ENCODE data around the gene REC114. TPM values are rescaled to one million over a fixed set of nuclear protein-coding genes. Genes with fewer than 3 reads are reported as not detected.
"Not testable (repeated sequence)": the region's sequence is repeated elsewhere in the genome, so short reads cannot be mapped to it uniquely, and the experiment has no call there.

The REC114 gene
- total RNA-seq, 1 donor from 2014 or later = not detected

DNA sequence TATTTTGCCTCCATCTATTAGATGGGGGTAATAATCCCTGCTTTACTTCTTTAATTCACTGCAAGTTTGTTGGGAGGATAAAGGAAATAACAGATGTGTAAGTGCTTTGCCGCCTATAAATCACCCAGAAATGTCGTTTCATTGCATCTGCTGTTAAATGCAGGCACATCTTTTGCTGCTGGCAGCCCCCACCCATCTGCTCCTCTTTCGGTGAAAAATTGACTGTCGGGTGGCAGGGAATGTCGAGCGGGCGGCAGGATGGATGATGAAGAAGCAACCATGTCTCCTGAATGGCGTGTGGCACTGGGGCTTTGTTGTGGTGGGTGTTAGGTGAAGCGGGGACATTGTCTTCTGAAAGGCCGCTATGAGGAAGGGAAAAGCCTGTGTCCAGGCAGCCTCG, 543 bp upstream of the REC114 start:
- H3K27me3 Mint-ChIP-seq (ENCODE audit: low read depth) = peaks cover 35% of the 10 kb centered on the region
- no peak overlapping the region for H3K27ac Mint-ChIP-seq (ENCODE audit: unreplicated experiment)
- H3K9me3 Mint-ChIP-seq = no peaks in the 10 kb centered on the region
- TF ChIP-seq, protein P1, sequence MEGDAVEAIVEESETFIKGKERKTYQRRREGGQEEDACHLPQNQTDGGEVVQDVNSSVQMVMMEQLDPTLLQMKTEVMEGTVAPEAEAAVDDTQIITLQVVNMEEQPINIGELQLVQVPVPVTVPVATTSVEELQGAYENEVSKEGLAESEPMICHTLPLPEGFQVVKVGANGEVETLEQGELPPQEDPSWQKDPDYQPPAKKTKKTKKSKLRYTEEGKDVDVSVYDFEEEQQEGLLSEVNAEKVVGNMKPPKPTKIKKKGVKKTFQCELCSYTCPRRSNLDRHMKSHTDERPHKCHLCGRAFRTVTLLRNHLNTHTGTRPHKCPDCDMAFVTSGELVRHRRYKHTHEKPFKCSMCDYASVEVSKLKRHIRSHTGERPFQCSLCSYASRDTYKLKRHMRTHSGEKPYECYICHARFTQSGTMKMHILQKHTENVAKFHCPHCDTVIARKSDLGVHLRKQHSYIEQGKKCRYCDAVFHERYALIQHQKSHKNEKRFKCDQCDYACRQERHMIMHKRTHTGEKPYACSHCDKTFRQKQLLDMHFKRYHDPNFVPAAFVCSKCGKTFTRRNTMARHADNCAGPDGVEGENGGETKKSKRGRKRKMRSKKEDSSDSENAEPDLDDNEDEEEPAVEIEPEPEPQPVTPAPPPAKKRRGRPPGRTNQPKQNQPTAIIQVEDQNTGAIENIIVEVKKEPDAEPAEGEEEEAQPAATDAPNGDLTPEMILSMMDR (conservative IDR thresholded peaks at IDR 0.05) = no peak
- no peaks in the 10 kb centered on the region for H3K36me3 Mint-ChIP-seq (ENCODE audit: low read depth)
- no peak for DNase-seq (ENCODE audit: low read depth, low spot score)
- H3K4me3 Mint-ChIP-seq = no peak overlapping the region
- H3K4me1 Mint-ChIP-seq = no peaks in the 10 kb centered on the region

DNA sequence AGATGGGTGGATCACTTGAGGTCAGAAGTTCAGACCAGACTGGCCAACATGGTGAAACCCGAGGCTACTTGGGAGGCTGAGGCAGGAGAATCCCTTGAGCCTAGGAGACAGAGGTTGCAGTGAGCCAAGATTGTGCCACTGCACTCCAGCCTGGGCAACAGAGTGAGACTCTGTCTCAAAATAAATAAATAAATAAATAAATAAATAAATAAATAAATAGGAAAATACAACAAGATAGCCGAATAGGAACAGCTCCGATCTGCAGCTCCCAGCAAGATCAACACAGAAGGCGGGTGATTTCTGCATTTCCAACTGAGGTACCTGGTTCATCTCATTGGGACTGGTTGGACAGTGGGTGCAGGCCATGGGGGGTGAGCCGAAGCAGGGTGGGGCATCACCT, 4.5 kb downstream of the REC114 start:
- H3K4me1 Mint-ChIP-seq; H3K27ac Mint-ChIP-seq (ENCODE audit: unreplicated experiment); DNase-seq (ENCODE audit: low read depth, low spot score); H3K36me3 Mint-ChIP-seq (ENCODE audit: low read depth); H3K4me3 Mint-ChIP-seq: not testable (repeated sequence)
- H3K9me3 Mint-ChIP-seq = peaks cover 13% of the 10 kb centered on the region
- peaks cover 45% of the 10 kb centered on the region for H3K27me3 Mint-ChIP-seq (ENCODE audit: low read depth)

DNA sequence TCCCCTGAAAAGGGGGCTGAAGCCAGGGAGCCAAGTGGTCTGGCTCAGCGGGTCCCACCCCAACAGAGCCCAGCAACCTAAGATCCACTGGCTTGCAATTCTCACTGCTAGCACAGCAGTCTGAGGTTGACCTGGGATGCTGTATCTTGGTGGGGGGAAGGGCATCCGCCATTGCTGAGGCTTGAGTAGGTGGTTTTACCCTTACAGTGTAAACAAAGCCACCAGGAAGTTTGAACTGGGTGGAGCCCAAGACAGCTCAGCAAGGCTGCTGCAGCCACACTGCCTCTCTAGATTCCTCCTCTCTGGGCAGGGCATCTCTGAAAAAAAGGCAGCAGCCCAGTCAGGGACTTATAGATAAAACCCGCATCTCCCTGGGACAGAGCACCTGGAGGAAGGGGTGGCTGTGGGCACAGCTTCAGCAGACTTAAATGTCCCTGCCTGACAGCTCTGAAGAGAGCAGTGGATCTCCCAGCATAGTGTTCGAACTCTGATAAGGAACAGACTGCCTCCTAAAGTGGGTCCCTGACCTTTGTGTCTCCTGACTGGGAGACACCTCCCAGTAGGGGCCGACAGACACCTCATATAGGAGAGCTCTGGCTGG, 5.3 kb downstream of the REC114 start:
- not testable (repeated sequence) for DNase-seq (ENCODE audit: low read depth, low spot score); H3K4me1 Mint-ChIP-seq; H3K27ac Mint-ChIP-seq (ENCODE audit: unreplicated experiment); H3K36me3 Mint-ChIP-seq (ENCODE audit: low read depth); H3K4me3 Mint-ChIP-seq
- Mint-ChIP-seq H3K27me3 (ENCODE audit: low read depth) (peaks cover 46% of the 10 kb centered on the region), H3K9me3 (peaks cover 13% of the 10 kb centered on the region)

DNA sequence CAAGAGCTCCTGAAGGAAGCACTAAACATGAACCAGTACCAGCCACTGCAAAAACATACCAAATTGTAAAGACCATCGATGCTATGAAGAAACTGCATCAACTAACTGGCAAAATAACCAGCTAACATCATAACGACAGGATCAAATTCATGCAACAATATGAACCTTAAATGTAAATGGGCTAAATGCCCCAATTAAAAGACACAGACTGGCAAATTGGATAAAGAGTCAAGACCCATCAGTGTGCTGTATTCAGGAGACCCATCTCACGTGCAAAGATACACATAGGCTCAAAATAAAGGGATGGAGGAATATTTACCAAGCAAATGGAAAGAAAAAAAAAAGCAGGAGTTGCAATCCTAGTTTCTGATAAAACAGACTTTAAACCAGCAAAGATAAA, 7.0 kb downstream of the REC114 start:
- H3K4me3 Mint-ChIP-seq; DNase-seq (ENCODE audit: low read depth, low spot score); H3K36me3 Mint-ChIP-seq (ENCODE audit: low read depth); H3K27ac Mint-ChIP-seq (ENCODE audit: unreplicated experiment); H3K4me1 Mint-ChIP-seq: not testable (repeated sequence)
- Mint-ChIP-seq H3K27me3 (ENCODE audit: low read depth) (peaks cover 46% of the 10 kb centered on the region), H3K9me3 (peaks cover 13% of the 10 kb centered on the region)

DNA sequence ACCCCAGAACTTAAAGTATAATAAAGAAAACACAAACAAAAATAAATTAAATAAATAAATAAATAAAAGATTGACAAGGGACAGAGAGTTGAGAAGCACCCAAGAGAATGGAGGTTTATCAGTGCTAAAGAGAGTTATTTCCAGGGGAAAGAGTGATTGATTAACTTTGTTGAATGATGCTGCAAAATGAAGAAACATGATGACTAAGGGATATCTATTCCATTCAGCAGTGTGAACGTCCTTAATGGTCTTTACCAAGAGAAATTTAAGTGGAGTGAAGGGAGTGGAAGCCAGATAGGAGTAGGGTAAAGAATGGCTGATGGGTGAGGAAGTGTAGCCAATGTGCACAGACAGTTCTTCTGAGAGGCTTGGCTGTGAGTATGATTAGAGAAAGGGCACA, 11.1 kb downstream of the REC114 start:
- Mint-ChIP-seq H3K27me3 (ENCODE audit: low read depth) (peaks cover 35% of the 10 kb centered on the region), H3K36me3 (ENCODE audit: low read depth) (peaks cover 4% of the 10 kb centered on the region), H3K27ac (ENCODE audit: unreplicated experiment) (no peak overlapping the region), H3K4me1 (no peaks in the 10 kb centered on the region), H3K9me3 (peaks cover 12% of the 10 kb centered on the region), H3K4me3 (no peak overlapping the region)
- no peak for DNase-seq (ENCODE audit: low read depth, low spot score)
- TF ChIP-seq, protein P1 (conservative IDR thresholded peaks at IDR 0.05) = no peak

DNA sequence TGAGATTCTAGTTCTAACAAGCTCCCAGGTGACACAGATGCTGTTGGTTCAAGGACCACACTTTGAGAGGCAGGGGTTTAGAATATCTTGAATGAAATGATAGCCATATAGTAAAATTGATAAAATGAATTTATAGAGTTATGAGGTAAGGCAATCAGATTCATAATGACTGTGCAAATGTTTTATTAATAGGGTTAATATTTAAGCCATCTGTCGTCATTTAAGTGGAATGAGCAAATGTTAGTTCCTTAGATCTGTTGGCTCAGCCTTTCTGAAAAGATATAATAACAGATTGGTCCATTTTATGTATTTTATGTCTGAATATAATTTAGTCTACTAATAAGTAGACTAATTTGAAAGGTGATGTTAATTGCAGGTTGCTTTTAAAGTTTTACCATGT, 12.9 kb downstream of the REC114 start:
- Mint-ChIP-seq H3K9me3 (peaks cover 8% of the 10 kb centered on the region), H3K36me3 (ENCODE audit: low read depth) (no peaks in the 10 kb centered on the region), H3K27ac (ENCODE audit: unreplicated experiment) (no peak overlapping the region), H3K4me3 (no peak overlapping the region), H3K4me1 (no peaks in the 10 kb centered on the region), H3K27me3 (ENCODE audit: low read depth) (peaks cover 19% of the 10 kb centered on the region)
- TF ChIP-seq, protein P1 (conservative IDR thresholded peaks at IDR 0.05) = no peak
- DNase-seq (ENCODE audit: low read depth, low spot score) = no peak

DNA sequence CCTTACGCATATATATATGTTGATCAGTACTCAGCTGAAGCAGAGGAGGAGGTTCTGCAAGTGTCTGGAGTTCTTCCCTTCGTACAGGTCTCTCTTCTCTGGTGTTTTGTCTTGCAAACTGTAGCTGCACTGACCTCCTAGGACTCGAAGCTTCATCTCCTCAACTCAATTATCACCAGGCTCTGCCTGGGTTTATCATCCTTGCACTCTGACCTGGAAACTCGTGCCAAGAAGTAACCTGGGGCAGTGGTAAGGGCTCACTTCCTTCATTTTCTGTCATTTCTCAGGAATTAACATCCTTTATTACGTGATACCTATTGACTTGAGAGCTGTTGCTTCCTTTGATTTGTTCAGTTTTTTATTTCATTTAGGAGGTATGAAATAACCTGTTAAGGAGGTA, 14.4 kb downstream of the REC114 start:
- no peak overlapping the region for H3K4me3 Mint-ChIP-seq
- TF ChIP-seq, protein P1 (conservative IDR thresholded peaks at IDR 0.05) = no peak
- no peaks in the 10 kb centered on the region for H3K4me1 Mint-ChIP-seq
- no peaks in the 10 kb centered on the region for H3K36me3 Mint-ChIP-seq (ENCODE audit: low read depth)
- H3K27me3 Mint-ChIP-seq (ENCODE audit: low read depth) = peaks cover 8% of the 10 kb centered on the region
- no peak overlapping the region for H3K27ac Mint-ChIP-seq (ENCODE audit: unreplicated experiment)
- DNase-seq (ENCODE audit: low read depth, low spot score) = no peak
- no peaks in the 10 kb centered on the region for H3K9me3 Mint-ChIP-seq

Data from neural crest cell (in vitro differentiated cells).